SK-N-MC (cell line): ENCODE data around the gene INSC.

Experiments used
- DNase-seq: peaks from one replicate; pipeline ENCODE4 v3.0.0-alpha.2; 2011; ENCODE audit warnings: low read depth, low spot score
- H3K27ac ChIP-seq: fragments of 200-600 bp; sonication (generic); 2 replicates; pipeline ENCODE4 v1.5.1; 2016; ENCODE audit warnings: mixed run types
- H3K36me3 ChIP-seq: fragments of 200-600 bp; sonication (generic); 2 replicates; pipeline ENCODE4 v1.6.1; 2017; ENCODE audit warnings: antibody characterized with exemption, low read length, mixed read lengths; ENCODE audit not compliant: insufficient read depth
- H3K4me3 ChIP-seq: fragments of 200-600 bp; sonication (generic); 2 replicates; pipeline ENCODE4 v1.5.1; 2016
- H3K9ac ChIP-seq: fragments of 200-600 bp; sonication (generic); 2 replicates; pipeline ENCODE4 v1.8.0; 2017; ENCODE audit warnings: mixed run types, mixed read lengths; ENCODE audit not compliant: insufficient read length
- H3K9me3 ChIP-seq: fragments of 200-600 bp; sonication (generic); 2 replicates; pipeline ENCODE4 v1.6.1; 2017; ENCODE audit warnings: low read depth, mild to moderate bottlenecking, antibody characterized with exemption, low read length, moderate library complexity, mixed read lengths
- EZH2 ChIP-seq: fragments of 200-600 bp; sonication (generic); IDR thresholded peaks from one replicate; pipeline ENCODE4 v1.6.1; 2017; ENCODE audit warnings: antibody characterized with exemption
- FOXP2 ChIP-seq: optimal IDR thresholded peaks from 2 replicates; pipeline ENCODE3; 2011; ENCODE audit warnings: mild to moderate bottlenecking, moderate library complexity; ENCODE audit not compliant: insufficient read depth; ENCODE audit errors: extremely low read length, control extremely low read depth
- POLR2AphosphoS5 ChIP-seq: IDR thresholded peaks from 2 replicates; pipeline ENCODE4 v1.6.1; 2012; ENCODE audit warnings: mild to moderate bottlenecking, low read depth, low read length, borderline replicate concordance

The INSC gene

DNA sequence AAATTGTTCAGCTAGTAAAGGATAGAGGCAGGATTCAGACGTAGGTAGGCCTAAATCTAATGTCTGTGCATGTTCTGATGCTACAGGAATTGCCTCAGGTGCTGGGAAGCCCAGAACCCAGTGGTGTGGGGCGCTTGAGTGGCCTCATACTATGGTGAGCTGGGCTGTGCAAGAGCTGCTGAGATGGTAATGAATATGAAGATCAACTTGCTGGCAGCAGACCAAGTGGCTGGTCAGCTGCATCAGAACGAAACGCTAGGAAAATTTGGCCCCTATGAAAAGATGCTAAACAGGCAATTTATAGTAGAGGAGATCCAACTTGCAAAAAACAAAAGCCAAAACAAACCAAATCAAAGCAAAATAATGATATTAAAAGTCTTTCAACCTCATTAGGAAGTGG lies 102.7 kb downstream of the INSC start:
- DNase-seq = no peak
- H3K9ac ChIP-seq = no peak overlapping the region
- no peak for TF ChIP-seq EZH2
- no peak for TF ChIP-seq POLR2AphosphoS5
- no peak for TF ChIP-seq FOXP2
- no peak overlapping the region for H3K4me3 ChIP-seq
- H3K36me3 ChIP-seq = no peaks in the 10 kb centered on the region
- H3K27ac ChIP-seq = no peak overlapping the region
- H3K9me3 ChIP-seq = no peaks in the 10 kb centered on the region

DNA sequence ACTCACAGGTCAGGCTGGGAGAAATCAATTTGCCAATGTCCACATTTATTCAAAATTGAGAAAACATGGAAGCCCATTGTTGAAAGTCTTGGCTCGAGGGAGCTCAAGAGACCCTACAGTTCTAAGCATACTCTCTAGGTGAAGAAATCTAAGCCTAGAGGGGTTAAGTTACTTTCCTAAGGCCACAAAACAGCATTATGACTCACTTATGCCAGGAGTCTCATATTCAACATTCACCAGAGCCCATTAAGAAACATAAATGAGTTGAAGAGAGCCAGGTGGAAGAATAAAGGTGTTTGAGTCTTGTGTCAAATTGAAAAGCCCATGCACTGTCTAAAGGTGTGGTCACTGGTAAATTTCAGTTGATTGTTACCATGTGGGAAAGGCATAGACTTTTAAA lies 108.1 kb downstream of the INSC start:
- no peak overlapping the region for H3K9ac ChIP-seq

DNA sequence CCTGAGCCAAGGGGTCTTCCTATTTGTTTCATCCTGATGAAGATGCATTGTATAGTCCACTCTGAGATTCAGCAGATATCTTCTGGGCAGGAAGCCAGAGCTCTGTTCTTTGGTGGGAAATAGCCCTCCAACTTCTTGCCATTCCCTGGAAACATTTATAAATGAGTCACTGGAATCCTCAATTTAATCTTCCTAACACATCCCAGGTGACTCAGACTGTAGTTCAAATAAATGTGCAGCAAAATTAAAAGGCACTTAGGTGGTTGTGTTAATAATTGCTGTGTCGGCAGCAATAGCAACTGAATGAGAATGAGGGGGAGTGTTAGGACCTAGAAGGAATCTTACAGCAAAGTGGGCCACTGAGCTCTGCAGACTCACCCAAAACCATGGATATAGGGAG lies 108.6 kb downstream of the INSC start:
- TF ChIP-seq POLR2AphosphoS5 = no peak
- no peak for TF ChIP-seq FOXP2
- no peak for TF ChIP-seq EZH2
- no peak overlapping the region for H3K27ac ChIP-seq
- no peaks in the 10 kb centered on the region for H3K36me3 ChIP-seq
- no peak overlapping the region for H3K4me3 ChIP-seq
- H3K9me3 ChIP-seq = no peaks in the 10 kb centered on the region
- no peak overlapping the region for H3K9ac ChIP-seq
- no peak for DNase-seq

More for the DNA sequence above, 108.1 kb downstream of the INSC start:
- TF ChIP-seq POLR2AphosphoS5 = no peak
- TF ChIP-seq EZH2 = no peak
- TF ChIP-seq FOXP2 = no peak
- no peak for DNase-seq
- Histone ChIP-seq H3K36me3 (no peaks in the 10 kb centered on the region), H3K27ac (no peak overlapping the region), H3K9me3 (no peaks in the 10 kb centered on the region), H3K4me3 (no peak overlapping the region)

DNA sequence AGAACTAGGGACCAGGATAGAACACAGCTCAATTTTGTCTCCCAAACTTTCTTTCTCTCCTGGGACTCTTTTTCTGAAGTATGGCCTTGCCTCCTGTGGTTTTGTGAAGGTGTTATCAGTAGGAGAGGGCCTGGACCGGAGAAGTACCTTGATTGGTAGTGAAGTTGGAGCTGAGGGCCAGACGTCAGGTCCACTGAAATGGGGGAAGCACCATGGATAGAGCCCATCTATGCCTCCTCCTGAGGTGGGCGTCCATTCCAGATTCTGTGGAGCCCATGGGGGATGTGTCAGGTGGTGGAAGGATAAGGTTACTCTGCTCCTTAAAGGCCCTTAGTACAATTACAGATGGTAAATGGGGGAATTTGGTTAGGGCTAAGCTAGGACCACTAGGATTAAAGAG lies 109.7 kb downstream of the INSC start:
- Histone ChIP-seq H3K4me3 (no peak overlapping the region), H3K27ac (no peak overlapping the region), H3K9ac (no peak overlapping the region), H3K9me3 (no peaks in the 10 kb centered on the region), H3K36me3 (no peaks in the 10 kb centered on the region)
- no peak for DNase-seq
- TF ChIP-seq FOXP2 (no peak), EZH2 (no peak), POLR2AphosphoS5 (no peak)

DNA sequence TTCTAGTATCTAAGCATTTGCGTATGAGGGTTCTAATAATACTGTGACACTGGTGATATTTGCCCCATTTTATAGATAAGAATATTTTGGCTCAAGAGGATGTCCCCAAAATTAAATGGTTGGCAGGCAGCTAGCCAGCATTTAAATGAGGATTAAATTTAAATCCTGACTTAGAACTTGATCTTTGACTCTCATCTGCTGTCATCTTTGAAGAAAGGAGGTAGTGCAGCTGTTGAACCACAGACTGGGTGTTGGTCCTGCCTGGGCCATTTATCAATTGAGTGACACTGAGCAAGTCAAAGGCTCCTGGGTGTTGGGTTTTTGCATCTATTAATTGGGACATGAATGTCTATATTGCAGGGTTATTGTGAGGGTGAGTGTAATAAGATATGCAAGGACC lies 112.3 kb downstream of the INSC start:
- Histone ChIP-seq H3K4me3 (no peak overlapping the region), H3K27ac (no peak overlapping the region), H3K9ac (no peak overlapping the region), H3K9me3 (no peaks in the 10 kb centered on the region), H3K36me3 (no peaks in the 10 kb centered on the region)
- DNase-seq = no peak
- TF ChIP-seq POLR2AphosphoS5 (no peak), EZH2 (no peak), FOXP2 (no peak)

DNA sequence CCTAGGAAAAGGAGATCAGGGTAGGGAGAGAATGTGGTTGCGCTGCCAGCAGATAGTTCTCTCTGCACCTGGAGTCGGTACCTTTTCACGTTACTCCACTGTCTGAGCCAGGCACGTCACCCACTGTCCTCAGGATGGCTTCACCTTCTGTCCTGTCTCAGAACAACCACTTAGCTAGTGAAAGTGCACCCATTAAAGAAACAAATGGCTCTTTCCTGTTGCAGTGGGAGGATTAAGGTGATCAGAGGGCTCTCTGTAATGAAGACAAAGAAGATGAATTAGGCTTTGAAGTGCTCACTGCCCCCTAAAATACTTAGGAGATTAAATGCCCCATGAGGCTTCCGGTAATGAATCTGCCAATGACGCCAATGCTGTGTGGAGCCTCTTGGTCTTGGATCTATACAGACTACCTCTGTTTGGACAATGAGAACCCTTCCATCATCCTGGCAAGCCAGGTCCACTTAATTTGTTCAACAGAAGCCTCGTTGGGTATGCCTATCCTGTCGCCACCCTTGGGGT lies 113.7 kb downstream of the INSC start:
- no peak for DNase-seq
- Histone ChIP-seq H3K27ac (no peak overlapping the region), H3K9me3 (no peaks in the 10 kb centered on the region), H3K36me3 (no peaks in the 10 kb centered on the region), H3K9ac (no peak overlapping the region), H3K4me3 (no peak overlapping the region)
- TF ChIP-seq FOXP2 (no peak), EZH2 (no peak), POLR2AphosphoS5 (no peak)

DNA sequence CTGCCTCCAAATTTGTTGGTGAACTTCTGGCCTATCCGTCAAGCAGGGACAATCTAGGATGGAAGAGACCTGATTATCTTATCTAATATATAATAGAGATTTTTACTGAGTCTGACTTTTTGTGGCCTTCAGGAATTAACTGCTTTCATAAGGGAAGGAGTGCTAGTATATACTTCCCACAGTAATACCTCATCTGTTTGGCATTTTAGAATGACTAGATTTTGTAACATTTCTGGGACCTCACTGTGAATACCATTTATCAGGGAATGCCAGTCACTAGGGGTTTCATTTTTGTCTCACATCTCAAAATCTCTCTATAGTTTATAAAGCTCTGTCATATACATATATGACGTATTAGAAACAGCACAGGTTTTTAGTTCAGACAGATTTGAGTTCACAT lies 114.3 kb downstream of the INSC start:
- DNase-seq = no peak
- Histone ChIP-seq H3K36me3 (no peaks in the 10 kb centered on the region), H3K9ac (no peak overlapping the region), H3K9me3 (no peaks in the 10 kb centered on the region), H3K27ac (no peak overlapping the region), H3K4me3 (no peak overlapping the region)
- TF ChIP-seq POLR2AphosphoS5 = no peak
- TF ChIP-seq EZH2 = no peak
- TF ChIP-seq FOXP2 = no peak

DNA sequence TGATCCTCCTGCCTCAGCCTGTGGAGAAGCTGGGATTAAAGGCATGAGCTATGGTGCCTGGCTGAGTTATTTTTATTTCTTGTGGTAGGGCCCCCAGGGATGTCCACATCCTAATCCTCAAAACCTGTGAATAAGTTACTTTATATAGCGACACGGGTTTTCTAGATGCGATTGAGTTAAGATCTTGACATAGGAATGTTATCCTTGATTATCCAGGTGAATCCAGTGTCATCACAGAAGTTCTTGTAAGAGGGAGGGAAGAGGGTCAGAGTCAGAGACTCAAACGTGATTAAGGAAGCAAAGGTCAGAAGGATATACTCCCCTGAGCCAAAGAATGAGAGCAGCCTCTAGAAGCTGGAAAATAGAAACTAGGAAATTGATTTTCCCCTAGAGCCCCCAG lies 117.8 kb downstream of the INSC start:
- H3K27ac ChIP-seq = no peak overlapping the region
- no peaks in the 10 kb centered on the region for H3K36me3 ChIP-seq
- TF ChIP-seq EZH2 (no peak), POLR2AphosphoS5 (no peak), FOXP2 (no peak)
- H3K9me3 ChIP-seq = no peaks in the 10 kb centered on the region
- H3K9ac ChIP-seq = no peak overlapping the region
- no peak for DNase-seq
- no peak overlapping the region for H3K4me3 ChIP-seq

DNA sequence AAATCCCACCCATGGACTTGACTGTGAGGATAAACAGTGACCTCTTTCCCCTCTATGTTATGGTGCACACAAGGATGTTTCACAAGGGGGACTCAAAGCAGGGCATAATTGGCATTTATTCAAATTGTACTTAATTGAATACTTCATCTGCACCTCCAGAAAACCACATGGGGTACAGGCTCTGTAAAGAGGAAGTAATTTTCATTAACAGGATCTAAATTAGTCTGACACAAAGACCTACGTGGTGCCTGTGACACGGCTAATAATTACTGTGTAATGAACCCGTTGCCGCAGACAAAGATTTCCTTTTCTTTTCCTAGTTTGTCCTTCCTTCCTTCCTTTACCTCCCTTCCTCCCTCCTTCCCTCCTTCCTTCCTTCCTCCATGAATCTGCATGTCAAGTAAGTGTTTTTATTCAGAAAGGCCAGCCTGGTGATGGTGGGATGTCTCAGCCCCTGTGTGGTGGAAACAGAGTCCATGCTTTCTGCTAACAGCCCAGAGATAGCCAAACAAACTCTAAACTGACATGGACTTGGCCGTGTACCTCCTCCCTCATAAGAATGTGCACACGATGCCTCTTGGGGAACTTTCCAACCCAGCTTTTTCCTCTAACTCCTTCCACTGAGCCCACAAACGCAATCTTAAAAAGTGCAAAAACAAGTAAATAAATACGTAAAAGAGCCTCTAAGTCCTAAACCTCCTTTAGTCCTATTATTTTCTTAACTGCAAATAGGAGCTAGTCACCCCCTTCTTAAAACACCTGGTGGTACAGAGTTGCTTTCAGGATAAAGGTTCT lies 118.8 kb downstream of the INSC start:
- no peak overlapping the region for H3K27ac ChIP-seq
- H3K9me3 ChIP-seq = no peaks in the 10 kb centered on the region
- H3K36me3 ChIP-seq = no peaks in the 10 kb centered on the region
- no peak for TF ChIP-seq FOXP2
- no peak for TF ChIP-seq EZH2
- no peak for TF ChIP-seq POLR2AphosphoS5
- H3K4me3 ChIP-seq = no peak overlapping the region
- DNase-seq = no peak
- no peak overlapping the region for H3K9ac ChIP-seq
